ENCODE results near the gene MTRFR.
"Not testable (repeated sequence)": the region's sequence is repeated elsewhere in the genome, so short reads cannot be mapped to it uniquely, and the experiment has no call there.

Gene MTRFR

DNA sequence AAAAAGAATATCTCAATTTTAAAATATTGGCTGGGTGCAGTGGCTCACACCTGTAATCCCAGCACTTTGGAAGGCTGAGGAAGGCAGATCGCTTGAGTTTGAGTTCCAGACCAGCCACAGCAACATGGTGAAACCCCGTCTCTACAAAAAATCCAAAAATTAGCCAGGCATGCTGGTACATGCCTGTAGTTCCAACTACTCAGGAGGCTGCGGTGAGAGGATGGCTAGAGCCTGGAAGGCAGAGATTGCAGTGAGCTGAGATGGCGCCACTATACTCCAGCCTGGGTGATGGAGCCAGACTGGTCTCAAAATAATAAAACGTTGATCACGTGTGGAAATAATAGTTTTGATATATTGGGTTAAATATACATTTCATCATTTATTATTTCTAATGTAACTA lies 5.7 kb downstream of the MTRFR start:
- TF ChIP-seq ZFP3 (CRISPR knock-in tag; IDR thresholded peaks at IDR 0.05) = no peak
- TF ChIP-seq ZFP30 (CRISPR knock-in tag; IDR thresholded peaks at IDR 0.05) = no peak
- no peak for TF ChIP-seq ESRRG (CRISPR knock-in tag; IDR thresholded peaks at IDR 0.05)
- no peak for TF ChIP-seq SNAI2 (CRISPR knock-in tag; IDR thresholded peaks at IDR 0.05)
- TF ChIP-seq TCF4 (CRISPR knock-in tag; IDR thresholded peaks at IDR 0.05; ENCODE audit: borderline replicate concordance) = no peak
- no peak for TF ChIP-seq OSR1 (CRISPR knock-in tag; IDR thresholded peaks at IDR 0.05)
- TF ChIP-seq, protein P1, sequence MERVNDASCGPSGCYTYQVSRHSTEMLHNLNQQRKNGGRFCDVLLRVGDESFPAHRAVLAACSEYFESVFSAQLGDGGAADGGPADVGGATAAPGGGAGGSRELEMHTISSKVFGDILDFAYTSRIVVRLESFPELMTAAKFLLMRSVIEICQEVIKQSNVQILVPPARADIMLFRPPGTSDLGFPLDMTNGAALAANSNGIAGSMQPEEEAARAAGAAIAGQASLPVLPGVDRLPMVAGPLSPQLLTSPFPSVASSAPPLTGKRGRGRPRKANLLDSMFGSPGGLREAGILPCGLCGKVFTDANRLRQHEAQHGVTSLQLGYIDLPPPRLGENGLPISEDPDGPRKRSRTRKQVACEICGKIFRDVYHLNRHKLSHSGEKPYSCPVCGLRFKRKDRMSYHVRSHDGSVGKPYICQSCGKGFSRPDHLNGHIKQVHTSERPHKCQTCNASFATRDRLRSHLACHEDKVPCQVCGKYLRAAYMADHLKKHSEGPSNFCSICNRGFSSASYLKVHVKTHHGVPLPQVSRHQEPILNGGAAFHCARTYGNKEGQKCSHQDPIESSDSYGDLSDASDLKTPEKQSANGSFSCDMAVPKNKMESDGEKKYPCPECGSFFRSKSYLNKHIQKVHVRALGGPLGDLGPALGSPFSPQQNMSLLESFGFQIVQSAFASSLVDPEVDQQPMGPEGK (CRISPR knock-in tag; IDR thresholded peaks at IDR 0.05; ENCODE audit: borderline replicate concordance) = no peak
- TF ChIP-seq, protein P2, sequence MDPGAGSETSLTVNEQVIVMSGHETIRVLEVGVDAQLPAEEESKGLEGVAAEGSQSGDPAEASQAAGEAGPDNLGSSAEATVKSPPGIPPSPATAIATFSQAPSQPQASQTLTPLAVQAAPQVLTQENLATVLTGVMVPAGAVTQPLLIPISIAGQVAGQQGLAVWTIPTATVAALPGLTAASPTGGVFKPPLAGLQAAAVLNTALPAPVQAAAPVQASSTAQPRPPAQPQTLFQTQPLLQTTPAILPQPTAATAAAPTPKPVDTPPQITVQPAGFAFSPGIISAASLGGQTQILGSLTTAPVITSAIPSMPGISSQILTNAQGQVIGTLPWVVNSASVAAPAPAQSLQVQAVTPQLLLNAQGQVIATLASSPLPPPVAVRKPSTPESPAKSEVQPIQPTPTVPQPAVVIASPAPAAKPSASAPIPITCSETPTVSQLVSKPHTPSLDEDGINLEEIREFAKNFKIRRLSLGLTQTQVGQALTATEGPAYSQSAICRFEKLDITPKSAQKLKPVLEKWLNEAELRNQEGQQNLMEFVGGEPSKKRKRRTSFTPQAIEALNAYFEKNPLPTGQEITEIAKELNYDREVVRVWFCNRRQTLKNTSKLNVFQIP (CRISPR knock-in tag; IDR thresholded peaks at IDR 0.05; ENCODE audit: borderline replicate concordance, low read depth) = no peak
- ATAC-seq = no peak

DNA sequence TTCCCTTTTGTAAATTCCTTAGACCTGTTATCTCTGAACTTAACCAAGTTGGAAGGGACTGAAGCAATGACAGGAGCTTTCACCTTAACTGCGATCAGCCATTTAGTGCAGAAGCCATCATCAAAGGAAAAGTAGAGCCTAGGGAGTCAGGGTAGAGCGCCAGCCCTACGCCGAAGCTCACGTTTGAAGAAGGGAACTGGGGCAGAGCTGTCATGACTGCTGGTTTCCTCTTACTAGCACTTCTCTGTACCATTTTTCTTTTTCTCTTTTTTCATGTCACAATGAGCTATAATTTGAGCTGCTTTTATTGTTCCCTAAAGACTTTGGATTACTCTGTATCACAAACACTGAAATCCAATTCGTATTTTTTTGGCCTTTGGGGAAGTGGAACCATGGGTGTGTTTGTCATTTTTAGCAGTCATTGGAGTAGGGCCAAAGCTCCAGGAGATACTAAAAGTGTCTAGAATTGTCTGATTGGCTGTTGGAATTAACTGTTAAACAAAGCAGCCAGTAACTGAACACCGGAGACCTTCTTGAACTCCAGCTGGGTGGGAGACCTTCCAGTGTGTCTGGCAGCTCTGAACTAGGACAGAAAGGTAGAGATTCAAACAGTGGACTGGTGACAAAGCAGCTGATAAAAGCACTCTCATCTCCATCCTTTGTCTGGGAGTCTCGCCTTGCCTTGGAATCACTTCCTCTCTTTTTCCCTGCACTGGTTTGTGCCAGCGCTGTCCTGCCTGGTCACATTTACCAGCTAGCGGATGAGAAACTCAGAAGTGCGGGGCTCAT lies 9.1 kb downstream of the MTRFR start:
- TF ChIP-seq PPARA (CRISPR knock-in tag; IDR thresholded peaks at IDR 0.05; ENCODE audit: borderline replicate concordance) (no peak), TOX (CRISPR knock-in tag; IDR thresholded peaks at IDR 0.05; ENCODE audit: borderline replicate concordance) (no peak), ZFP3 (CRISPR knock-in tag; IDR thresholded peaks at IDR 0.05) (no peak), ZNF565 (CRISPR knock-in tag; conservative IDR thresholded peaks at IDR 0.05; ENCODE audit: low read depth) (no peak), SNAI2 (CRISPR knock-in tag; IDR thresholded peaks at IDR 0.05) (no peak), ZNF8 (CRISPR knock-in tag; IDR thresholded peaks at IDR 0.05) (no peak), ARNTL (CRISPR knock-in tag; IDR thresholded peaks at IDR 0.05; ENCODE audit: borderline replicate concordance, low read depth) (no peak)
- ATAC-seq = no peak; the same call in 2 of the 3 replicates

DNA sequence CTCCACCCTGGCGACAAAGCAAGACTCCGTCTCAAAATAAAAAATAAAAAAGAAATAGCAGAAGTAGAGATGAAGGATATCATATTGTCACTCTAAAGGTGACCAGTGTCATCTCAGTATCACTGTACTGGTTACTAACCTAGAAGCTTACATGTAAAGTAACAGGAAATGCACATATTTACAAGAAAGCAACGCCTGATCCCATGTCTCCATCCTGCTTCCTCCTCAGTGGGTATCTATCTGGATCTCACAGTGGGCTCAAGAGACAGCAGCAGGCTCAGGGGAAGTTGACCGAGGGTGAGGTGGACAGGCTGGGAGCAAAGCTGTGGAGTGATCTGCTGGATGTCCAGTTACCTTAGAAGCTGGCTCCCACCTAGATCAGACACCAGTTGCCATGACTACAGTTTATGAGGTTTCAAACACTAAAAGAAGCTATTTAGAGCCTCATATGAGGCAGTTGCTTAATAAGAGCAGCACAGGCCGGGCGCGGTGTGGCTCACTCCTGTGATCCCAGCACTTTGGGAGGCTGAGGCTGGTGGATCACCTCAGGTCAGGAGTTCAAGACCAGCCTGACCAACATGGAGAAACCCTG lies 10.5 kb downstream of the MTRFR start:
- no peak; the same call in 2 of the 3 replicates for ATAC-seq
- TF ChIP-seq ZFP3 (CRISPR knock-in tag; IDR thresholded peaks at IDR 0.05) = no peak
- TF ChIP-seq, protein P3, sequence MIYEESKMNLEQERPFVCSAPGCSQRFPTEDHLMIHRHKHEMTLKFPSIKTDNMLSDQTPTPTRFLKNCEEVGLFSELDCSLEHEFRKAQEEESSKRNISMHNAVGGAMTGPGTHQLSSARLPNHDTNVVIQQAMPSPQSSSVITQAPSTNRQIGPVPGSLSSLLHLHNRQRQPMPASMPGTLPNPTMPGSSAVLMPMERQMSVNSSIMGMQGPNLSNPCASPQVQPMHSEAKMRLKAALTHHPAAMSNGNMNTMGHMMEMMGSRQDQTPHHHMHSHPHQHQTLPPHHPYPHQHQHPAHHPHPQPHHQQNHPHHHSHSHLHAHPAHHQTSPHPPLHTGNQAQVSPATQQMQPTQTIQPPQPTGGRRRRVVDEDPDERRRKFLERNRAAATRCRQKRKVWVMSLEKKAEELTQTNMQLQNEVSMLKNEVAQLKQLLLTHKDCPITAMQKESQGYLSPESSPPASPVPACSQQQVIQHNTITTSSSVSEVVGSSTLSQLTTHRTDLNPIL (CRISPR knock-in tag; IDR thresholded peaks at IDR 0.05; ENCODE audit: low read depth) = no peak
- TF ChIP-seq ISL1 (CRISPR knock-in tag; IDR thresholded peaks at IDR 0.05) = no peak
- no peak for TF ChIP-seq GLIS3 (CRISPR knock-in tag; IDR thresholded peaks at IDR 0.05)
- no peak for TF ChIP-seq ZNF70 (CRISPR knock-in tag; IDR thresholded peaks at IDR 0.05)

DNA sequence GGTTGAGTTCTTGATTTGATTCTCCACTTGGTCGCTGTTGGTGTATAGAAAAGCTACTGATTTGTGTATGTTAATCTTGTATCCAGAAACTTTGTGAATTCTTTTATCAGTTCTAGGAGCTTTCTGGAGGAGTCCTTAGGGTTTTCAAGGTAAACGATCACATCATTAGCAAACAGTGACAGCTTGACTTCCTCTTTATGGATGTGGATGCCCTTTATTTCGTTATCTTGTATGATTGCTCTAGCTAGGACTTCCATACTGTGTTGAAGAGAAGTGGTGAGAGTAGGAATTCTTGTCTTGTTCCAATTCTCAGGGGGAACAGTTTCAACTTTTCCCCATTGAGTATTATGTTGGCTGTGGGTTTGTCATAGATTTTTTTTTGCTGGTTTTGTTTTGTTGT lies 12.4 kb downstream of the MTRFR start:
- no peak for ATAC-seq
- no peak for TF ChIP-seq BACH2 (CRISPR knock-in tag; IDR thresholded peaks at IDR 0.05; ENCODE audit: borderline replicate concordance)
- no peak for TF ChIP-seq TOX (CRISPR knock-in tag; IDR thresholded peaks at IDR 0.05; ENCODE audit: borderline replicate concordance)
- TF ChIP-seq, protein P3 (CRISPR knock-in tag; IDR thresholded peaks at IDR 0.05; ENCODE audit: low read depth) = no peak
- TF ChIP-seq, protein P4, sequence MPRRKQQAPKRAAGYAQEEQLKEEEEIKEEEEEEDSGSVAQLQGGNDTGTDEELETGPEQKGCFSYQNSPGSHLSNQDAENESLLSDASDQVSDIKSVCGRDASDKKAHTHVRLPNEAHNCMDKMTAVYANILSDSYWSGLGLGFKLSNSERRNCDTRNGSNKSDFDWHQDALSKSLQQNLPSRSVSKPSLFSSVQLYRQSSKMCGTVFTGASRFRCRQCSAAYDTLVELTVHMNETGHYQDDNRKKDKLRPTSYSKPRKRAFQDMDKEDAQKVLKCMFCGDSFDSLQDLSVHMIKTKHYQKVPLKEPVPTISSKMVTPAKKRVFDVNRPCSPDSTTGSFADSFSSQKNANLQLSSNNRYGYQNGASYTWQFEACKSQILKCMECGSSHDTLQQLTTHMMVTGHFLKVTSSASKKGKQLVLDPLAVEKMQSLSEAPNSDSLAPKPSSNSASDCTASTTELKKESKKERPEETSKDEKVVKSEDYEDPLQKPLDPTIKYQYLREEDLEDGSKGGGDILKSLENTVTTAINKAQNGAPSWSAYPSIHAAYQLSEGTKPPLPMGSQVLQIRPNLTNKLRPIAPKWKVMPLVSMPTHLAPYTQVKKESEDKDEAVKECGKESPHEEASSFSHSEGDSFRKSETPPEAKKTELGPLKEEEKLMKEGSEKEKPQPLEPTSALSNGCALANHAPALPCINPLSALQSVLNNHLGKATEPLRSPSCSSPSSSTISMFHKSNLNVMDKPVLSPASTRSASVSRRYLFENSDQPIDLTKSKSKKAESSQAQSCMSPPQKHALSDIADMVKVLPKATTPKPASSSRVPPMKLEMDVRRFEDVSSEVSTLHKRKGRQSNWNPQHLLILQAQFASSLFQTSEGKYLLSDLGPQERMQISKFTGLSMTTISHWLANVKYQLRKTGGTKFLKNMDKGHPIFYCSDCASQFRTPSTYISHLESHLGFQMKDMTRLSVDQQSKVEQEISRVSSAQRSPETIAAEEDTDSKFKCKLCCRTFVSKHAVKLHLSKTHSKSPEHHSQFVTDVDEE (CRISPR knock-in tag; IDR thresholded peaks at IDR 0.05) = no peak

DNA sequence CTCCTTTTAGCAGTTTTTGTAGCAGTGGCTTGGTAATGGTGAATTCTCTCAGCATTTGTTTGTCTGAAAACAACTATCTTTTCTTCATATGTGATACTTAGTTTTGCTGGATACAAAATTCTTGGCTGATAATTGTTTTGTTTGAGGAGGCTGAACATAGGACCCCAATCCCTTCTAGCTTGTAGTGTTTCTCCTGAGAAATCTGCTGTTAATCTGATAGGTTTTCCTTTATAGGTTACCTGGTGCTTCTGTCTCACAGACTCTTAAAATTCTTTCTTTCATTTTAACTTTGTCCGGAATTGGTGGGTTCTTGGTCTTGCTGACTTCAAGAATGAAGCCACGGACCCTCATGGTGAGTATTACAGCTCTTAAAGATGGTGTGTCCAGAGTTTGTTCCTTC lies 14.9 kb downstream of the MTRFR start:
- not testable (repeated sequence) for ATAC-seq

DNA sequence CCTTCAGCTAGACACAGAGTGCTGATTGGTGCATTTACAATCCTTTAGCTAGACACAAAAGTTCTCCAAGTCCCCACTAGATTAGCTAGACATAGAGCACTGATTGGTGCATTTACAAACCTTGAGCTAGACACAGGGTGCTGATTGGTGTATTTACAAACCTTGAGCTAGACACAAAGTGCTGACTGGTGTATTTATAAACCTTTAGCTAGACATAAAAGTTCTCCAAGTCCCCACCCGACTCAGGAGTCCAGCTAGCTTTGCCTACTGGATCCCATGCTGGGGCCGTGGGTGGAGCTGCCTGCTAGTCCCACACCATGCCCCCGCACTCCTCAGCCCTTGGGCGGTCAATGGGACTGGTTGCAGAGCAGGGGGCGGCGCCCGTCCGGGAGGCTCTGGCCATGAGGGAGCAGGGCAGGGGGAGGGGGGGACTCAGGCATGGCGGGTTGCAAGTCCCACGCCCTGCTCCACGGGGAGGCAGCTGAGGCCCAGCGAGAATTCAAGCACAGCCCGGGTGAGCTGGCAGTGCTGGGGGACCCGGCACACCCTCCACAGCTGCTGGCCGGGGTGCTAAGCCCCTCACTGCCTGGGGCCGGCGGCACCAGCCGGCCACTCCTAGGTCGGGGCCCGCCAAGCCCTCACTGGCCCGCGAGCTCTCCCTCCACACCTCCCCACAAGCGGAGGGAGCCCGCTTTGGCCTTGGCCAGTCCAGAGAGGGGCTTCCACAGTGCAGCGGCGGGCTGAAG lies 15.9 kb downstream of the MTRFR start:
- not testable (repeated sequence) for ATAC-seq

Measured in SK-N-SH treated with all-trans-retinoic acid at 6 μM for 48 hours (cell line).